Measurements from ENCODE around the gene MRPS26.
"Not testable (repeated sequence)": the region's sequence is repeated elsewhere in the genome, so short reads cannot be mapped to it uniquely, and the experiment has no call there.

The MRPS26 gene

GRCh38 chr20:3043322-3043721 is 2.5 kb upstream of the MRPS26 start, which contains the start of gene GNRH2:
Gene GNRH2 (plus strand): TSS chr20:3043622. CDS start chr20:3044415, 793 bp downstream.
- FAIRE-seq: no peak

GRCh38 chr20:3044336-3044965 is 1.4 kb upstream of the MRPS26 start:
- no peak for FAIRE-seq

GRCh38 chr20:3045042-3045815 is 623 bp upstream of the MRPS26 start:
- no peak for FAIRE-seq

GRCh38 chr20:3046677-3047462 is 1.0 kb downstream of the MRPS26 start:
- no peak for FAIRE-seq

GRCh38 chr20:3047486-3048419 is 1.9 kb downstream of the MRPS26 start:
- FAIRE-seq: no peak

GRCh38 chr20:3051385-3052019 is 5.7 kb downstream of the MRPS26 start:
- FAIRE-seq: no peak

GRCh38 chr20:3059489-3059888 is 13.6 kb downstream of the MRPS26 start:
- FAIRE-seq: no peak

GRCh38 chr20:3064119-3064518 is 18.3 kb downstream of the MRPS26 start:
- FAIRE-seq: not testable (repeated sequence)

- no peak for FAIRE-seq
Observed at GRCh38 chr20:3067139-3068014, 21.5 kb downstream of the MRPS26 start.

- FAIRE-seq: no peak
Observed at GRCh38 chr20:3068075-3068474, 22.2 kb downstream of the MRPS26 start.

GRCh38 chr20:3068986-3069900 is 23.4 kb downstream of the MRPS26 start:
- no peak for FAIRE-seq

- FAIRE-seq: no peak
Observed at GRCh38 chr20:3070725-3071124, 24.9 kb downstream of the MRPS26 start.

GRCh38 chr20:3071266-3071609 is 25.4 kb downstream of the MRPS26 start:
- no peak for FAIRE-seq

GRCh38 chr20:3071610-3072529 is 26.0 kb downstream of the MRPS26 start, which contains the start of gene OXT:
Gene OXT (plus strand): TSS chr20:3071620. CDS start chr20:3071656, 36 bp downstream.
- no peak for FAIRE-seq

GRCh38 chr20:3072530-3073250 is 26.8 kb downstream of the MRPS26 start:
- no peak for FAIRE-seq

- not testable (repeated sequence) for FAIRE-seq
Observed at GRCh38 chr20:3073251-3073643, 27.4 kb downstream of the MRPS26 start.

GRCh38 chr20:3074812-3075211 is 29.0 kb downstream of the MRPS26 start:
- no peak for FAIRE-seq

- not testable (repeated sequence) for FAIRE-seq
Observed at GRCh38 chr20:3075315-3075714, 29.5 kb downstream of the MRPS26 start.
